Activated CD4-positive, CD25-positive, alpha-beta regulatory T cell (primary cell): ENCODE results near the gene PIP5K1B.

ENCODE experiments used
- DNase-seq, 4 experiments: peaks; one replicate each; lab custom pipeline; 2025; lab: John Stamatoyannopoulos, UW

Gene PIP5K1B

DNA sequence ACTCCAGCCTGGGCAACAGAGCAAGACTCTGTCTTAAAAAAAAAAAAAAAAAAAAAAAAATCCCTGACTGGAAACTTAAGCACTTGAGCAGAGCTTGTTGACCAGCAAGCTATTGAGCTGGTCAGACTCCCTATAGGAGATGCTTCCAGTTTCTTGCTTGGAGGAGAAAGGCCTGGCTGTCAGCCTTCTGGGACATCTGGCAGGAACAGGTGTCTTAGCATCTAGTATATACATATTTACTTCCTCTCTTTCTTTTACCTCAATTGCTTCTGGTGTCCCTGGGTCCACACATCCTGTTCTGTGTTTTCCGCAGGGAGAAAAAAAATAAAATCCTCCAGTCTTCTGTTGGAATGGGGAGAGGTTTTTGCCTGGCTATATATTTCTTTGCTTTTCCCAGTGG, 248.7 kb downstream of the PIP5K1B start:
- no peak for DNase-seq

DNA sequence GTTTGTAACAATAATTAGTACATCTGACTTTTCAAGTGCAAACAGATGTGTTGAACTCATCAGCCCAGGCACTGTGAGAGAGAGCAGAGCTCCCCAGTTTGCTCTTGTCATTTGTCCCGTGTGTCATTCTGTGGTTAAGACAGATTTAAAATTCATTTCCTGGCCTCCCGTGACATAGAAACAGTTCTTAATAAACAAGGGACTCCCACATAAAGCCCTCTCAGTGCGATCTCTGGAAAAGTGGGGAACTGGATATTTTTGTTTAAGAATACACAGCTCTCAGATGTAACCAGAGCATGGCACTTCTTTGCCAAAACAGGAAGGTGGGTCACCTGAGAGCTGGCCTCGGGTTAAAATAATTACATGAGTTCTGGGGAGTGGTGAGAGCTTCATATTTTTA, 250.3 kb downstream of the PIP5K1B start:
- DNase-seq = no peak

GRCh38 chr9:68957479-68957878, 252.4 kb downstream of the PIP5K1B start:
- no peak for DNase-seq

- DNase-seq = no peak
Measured at GRCh38 chr9:68961587-68961986, 256.5 kb downstream of the PIP5K1B start.

GRCh38 chr9:68963416-68963815, 258.4 kb downstream of the PIP5K1B start:
- no peak for DNase-seq

GRCh38 chr9:68964102-68964541, 259.1 kb downstream of the PIP5K1B start:
- DNase-seq = no peak

- no peak for DNase-seq
Measured at GRCh38 chr9:68964765-68965164, 259.7 kb downstream of the PIP5K1B start.

DNA sequence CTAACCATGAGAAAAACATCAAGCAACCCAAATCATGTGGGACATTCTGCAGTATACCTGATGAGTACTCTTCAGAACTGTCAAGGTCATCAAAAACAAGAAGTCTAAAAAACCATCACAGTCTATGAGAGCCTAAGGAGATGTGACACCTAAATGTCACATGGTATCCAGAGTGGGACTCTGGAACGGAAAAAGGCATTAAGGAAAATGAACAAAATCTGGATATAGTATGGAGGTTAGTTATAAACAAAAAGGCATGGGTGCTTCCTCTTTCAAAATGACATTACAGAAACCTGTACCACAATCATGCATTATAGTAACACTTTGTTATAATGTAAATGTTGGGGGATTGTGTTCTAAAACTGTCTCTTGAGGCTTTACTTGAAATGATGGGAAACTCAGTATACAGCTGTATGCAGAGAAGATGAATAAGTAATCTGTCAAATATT, 261.5 kb downstream of the PIP5K1B start:
- DNase-seq = no peak

DNA sequence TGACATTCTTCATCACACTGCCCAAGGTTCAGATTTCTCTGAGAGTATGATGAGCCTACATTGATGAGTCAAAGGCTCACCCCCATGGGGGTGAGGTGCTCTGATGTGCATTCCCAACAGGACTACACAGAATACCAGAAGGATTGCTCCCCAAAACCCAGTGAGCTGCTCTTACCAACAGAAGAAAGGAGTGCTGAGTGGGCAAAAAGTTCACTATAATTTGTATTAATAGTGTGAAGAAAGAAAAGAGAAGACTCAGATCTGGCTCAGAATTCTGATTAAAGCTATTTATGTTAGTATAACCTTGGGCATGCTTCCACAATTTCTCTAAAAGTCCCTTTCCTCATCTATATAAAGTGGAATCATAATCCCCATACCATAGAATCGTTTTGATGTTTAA, 262.8 kb downstream of the PIP5K1B start:
- no peak for DNase-seq

- no peak for DNase-seq
Measured at GRCh38 chr9:68969538-68969937, 264.5 kb downstream of the PIP5K1B start.

DNA sequence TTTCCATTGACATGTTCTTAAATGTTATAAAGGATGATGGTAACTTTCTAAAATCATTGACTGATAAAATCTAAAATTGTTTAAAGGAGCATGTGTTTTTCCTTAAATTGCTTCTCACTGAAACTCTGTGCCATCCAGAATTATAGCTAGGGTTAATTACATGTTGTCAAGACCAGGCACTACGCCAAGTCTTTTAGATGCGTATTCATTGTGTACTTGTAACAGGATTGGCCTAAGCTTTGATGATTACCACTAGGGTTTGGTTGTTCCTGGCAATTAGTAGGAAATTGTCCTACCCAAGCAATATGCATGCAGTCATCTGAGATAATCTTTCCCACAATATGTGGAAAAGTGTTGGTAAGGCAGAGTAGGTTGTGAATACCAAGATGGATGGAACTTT, 265.1 kb downstream of the PIP5K1B start:
- no peak for DNase-seq

- DNase-seq = no peak
Measured at GRCh38 chr9:68973619-68974018, 268.6 kb downstream of the PIP5K1B start.

- DNase-seq = no peak
Measured at GRCh38 chr9:68974431-68974830, 269.4 kb downstream of the PIP5K1B start.

DNA sequence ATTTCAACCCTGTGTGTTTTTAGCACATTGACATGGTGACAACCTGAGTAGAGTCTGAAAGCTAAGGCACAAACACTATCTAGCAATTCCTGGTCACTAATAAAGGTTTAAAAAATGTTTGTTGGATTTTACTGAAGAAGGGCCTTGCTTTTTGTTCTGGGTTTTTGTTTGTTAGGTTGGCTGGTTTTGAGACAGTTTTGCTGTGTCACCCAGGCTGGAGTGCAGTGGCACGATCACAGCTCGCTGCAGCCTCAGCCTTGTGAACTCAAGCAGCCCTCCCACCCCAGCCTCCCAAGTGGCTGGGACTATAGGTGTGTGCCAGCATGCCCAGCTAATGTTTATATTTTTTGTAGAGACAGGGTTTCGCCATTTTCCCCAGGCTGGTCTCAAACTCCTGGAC, 269.9 kb downstream of the PIP5K1B start:
- no peak for DNase-seq

DNA sequence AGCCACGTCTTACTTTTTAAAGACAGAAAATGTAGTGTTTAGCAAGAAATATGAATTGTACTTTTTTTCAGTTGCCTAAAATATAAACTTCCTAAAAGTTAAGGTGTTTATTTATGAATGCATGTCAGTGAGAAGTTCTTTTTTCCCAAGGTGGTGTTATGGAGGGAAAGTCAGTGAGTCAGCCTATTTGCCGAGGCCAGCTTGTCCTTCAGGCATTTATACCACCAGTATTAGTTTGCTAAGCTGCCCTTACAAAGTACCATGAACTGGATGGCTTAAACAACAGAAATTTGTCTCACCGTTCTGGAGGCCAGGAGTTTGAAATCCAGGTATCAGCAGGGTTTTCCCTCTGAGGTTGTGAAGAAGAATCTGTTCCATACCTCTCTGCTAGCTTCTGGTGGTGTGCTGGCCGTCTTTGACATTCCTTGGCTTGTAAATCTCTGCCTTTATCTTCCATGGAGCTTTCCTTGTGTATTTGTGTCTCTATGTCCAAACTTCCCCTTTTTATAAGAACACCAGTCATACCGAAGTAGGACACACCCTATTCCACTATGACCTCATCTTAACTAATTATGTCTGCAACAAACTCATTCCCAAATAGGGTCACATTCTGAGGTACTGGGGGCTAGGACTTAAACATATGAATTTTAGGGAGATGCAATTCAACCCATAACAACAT, 270.5 kb downstream of the PIP5K1B start:
- DNase-seq = no peak

DNA sequence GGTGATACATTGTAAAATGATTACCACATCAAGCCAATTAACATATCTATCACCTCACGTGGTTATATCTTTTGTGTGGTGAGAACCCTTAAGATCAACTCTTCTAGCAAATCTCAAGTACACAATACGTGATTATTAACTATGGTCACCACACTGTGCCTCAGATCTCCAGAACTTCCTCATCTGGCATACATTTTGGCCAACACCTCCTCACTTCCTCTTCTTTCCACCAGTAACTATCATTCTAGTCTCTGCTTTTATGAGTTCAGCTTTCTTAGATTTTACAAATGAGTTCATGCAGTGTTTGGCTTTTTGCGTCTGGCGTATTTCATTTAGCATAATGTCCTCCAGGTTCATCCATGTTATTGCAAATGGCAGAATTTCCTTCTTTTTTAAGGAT, 273.0 kb downstream of the PIP5K1B start:
- no peak for DNase-seq

- no peak for DNase-seq
Measured at GRCh38 chr9:68978501-68978900, 273.5 kb downstream of the PIP5K1B start.

DNA sequence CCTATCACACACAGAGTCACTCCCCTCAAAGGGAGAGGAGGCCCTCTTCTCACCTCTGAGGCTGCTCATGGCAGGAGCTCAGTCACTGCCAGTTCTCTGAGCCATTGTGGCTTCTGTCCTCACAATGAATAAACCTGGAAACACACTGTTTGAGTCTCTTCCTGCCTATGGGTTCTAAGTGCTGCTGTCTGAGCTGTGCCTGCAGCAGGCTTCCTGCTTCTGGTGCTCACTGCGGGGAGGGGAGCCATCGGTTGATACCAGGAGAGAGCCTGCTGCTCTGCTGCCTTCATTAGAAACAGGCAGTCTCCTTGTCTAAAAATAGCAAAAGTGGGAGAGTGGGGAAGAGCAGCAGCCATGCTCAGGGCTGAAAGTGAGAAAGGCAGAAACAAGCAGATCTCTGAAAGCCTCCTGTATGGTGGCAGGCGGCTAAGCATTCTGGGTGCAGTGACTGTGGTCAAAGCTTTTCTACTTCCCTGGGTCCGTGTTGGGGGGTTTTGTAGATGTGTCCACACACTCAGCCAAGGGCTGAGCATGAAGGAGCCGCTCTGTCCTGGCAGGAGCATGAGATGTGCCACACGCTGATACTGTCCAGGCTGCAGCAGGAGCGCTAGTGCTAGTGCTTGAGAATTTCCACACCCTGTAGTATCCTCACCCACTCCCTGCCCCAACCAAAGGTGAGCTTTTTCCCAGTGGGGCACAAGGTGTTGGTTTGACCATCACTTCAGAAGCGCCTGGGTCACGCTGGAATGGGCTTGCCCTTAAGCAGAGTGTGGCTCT, 274.7 kb downstream of the PIP5K1B start:
- peak in 1 of 4 experiments; percentile 1 for DNase-seq

GRCh38 chr9:68980341-68980914, 275.4 kb downstream of the PIP5K1B start:
- DNase-seq = no peak

DNA sequence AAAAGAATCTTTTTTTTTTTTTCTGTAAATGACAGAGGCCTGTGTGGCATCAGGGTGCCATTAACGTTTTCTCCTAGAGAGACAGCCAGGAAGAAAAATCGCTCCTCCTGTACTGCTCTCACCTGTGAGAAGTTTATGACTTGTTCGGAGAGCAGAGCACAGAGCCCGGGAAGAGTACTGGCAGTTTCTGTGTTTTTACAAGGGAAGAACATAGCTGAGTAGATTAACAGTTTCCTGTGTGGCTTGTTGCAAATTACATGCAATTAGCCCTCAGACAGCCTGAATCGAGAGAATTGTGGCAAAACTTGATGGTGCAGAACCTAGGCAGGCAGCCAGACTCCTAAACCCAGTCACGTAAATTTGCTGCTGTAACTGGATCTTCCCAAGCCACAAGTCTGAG, 276.7 kb downstream of the PIP5K1B start:
- DNase-seq = no peak

DNA sequence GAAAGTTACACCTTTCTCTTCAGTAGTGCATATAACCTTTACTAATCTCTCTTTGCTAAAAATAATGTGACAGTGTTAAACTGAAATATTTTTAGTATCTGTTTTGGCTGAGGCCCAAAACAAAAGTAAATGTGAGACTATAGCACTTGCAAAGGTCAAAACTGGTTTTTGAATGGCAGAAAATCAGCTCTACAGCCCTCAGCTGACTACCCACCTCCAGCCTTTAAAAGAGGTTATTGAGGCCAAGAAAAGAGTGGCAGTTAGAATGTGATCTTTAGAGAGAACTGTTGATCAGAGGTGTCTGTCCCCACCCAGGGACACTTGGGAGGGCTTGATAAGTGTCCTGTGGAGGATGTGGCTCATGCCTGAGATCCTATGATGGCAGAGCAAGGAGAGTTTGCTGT, 278.0 kb downstream of the PIP5K1B start:
- DNase-seq = no peak

GRCh38 chr9:68983522-68984424, 278.7 kb downstream of the PIP5K1B start:
- no peak for DNase-seq
